Epithelial cell of esophagus (primary cell): Measurements from ENCODE around the gene APOB.
A peak's percentile ranks its signal among the peaks of the same experiment; 100 is the strongest.

ENCODE experiments used
- DNase-seq: peaks from one replicate; pipeline ENCODE4 v3.0.0; 2010; ENCODE audit warnings: low read depth
- H3K4me3 ChIP-seq: 2 replicates; pipeline ENCODE4 v1.5.1; 2011; ENCODE audit warnings: mild to moderate bottlenecking, low read length, control low read depth
- CTCF ChIP-seq: IDR thresholded peaks from 2 replicates; pipeline ENCODE4 v1.5.1; 2011; ENCODE audit warnings: low read depth, mild to moderate bottlenecking, low read length, control low read depth, inconsistent platforms; ENCODE audit not compliant: insufficient read depth; ENCODE audit errors: missing control alignments

APOB gene

DNA sequence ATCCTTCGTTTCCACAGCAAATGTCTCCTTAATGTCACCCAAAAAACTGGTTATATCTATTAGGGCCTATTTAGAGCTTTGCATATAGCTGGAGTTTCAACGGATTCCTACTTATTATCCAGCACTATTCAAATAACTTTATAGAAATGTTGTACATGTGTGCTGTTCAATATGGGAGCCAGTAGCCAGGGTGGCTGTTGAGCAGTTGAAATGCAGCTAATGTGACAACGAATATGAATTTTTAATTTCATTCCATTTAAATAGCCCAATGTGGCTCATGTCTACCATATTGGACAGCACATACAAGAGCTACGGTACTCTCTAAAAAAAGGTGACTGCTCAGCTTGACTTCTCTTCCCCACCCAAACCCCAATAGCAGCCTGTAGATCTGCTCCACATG is 2.4 kb downstream of the APOB start:
- DNase-seq = no peak
- TF ChIP-seq CTCF = no peak
- no peak overlapping the region for H3K4me3 ChIP-seq

- no peak for DNase-seq
- TF ChIP-seq CTCF = no peak
- H3K4me3 ChIP-seq = no peak overlapping the region
Observed at GRCh38 chr2:21040468-21041377, 3.1 kb downstream of the APOB start.

DNA sequence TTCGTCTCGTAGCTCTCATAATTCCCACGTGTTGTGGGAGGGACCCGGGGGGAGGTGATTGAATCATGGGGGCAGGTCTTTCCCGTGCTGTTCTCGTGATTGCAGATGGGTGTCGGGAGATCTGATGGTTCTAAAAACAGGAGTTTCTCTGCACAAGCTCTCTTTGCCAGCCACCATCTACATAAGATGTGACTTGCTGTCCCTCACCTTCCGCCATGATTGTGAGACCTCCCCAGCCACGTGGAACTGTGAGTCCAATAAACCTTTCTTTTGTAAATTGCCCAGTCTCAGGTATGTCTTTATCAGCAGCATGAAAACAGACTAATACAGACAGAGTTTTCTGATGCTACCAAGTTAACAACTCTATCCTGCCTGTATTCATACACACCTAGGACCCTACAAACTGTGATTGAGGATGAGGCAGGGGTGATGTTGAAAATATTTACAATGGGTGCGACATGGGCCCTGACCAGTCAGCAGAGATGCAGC is 3.9 kb downstream of the APOB start:
- no peak overlapping the region for H3K4me3 ChIP-seq
- no peak for DNase-seq
- TF ChIP-seq CTCF = no peak

GRCh38 chr2:21039080-21039556 is 4.8 kb downstream of the APOB start:
- no peak for DNase-seq
- no peak for TF ChIP-seq CTCF
- H3K4me3 ChIP-seq = no peak overlapping the region

- no peak for TF ChIP-seq CTCF
- DNase-seq = peak; percentile 70
- no peak overlapping the region for H3K4me3 ChIP-seq
Observed at GRCh38 chr2:21038403-21039073, 5.3 kb downstream of the APOB start.

DNA sequence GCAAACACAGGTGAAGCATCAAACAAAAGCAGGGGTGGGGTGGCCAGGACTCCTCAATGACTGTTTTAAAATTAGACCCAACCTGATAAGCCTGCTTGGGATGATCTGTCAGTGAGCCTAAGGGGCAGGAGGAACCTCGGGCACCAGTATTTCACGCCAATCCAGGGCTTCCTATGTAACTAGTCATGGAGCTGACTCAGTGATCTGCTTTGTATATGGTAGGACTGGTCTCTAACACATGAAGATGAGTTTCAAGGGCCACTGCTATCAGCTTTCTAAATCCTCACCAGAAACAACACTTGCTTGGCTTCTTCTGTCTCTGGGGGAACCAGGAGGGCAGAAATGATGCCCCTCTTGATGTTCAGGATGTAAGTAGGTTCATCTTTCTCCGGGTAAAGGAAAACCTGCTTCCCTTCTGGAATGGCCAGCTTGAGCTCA is 6.2 kb downstream of the APOB start:
- no peak overlapping the region for H3K4me3 ChIP-seq
- TF ChIP-seq CTCF = no peak
- peak; percentile 91 for DNase-seq
